H1 (cell line): ENCODE measurements around the gene MXD3. TPM values are rescaled to one million over a fixed set of nuclear protein-coding genes. Genes with fewer than 3 reads are reported as not detected.

ENCODE experiments used
- CTCF ChIA-PET: fragments of 300-600 bp; sonication (Branson Sonifier 250); formaldehyde crosslinking; loops from one replicate; lab custom pipeline; 2021; ENCODE audit not compliant: partially characterized antibody; lab: Charles Lee
- POLR2A ChIA-PET: fragments of 300-600 bp; sonication (Branson Sonifier 250); formaldehyde crosslinking; loops from one replicate; lab custom pipeline; 2021; ENCODE audit warnings: inconsistent platforms; ENCODE audit not compliant: partially characterized antibody; lab: Charles Lee
- DNase-seq, 2 experiments: peaks; one replicate each; pipeline versions ENCODE4 v3.0.0 to v3.0.0-alpha.2; 2010 to 2022; ENCODE audit warnings: low spot score in 2 of 2, low read depth in 1 of 2, mixed read lengths in 1 of 2
- FAIRE-seq: peaks from 2 replicates; lab custom pipeline; 2011; peaks lifted over from hg19 to GRCh38; lab: Jason Lieb, UNC
- H2AFZ ChIP-seq: 2 replicates; pipeline ENCODE4 v1.8.1; 2012; ENCODE audit warnings: low read length, inconsistent platforms
- H2AK5ac ChIP-seq: 2 replicates; pipeline ENCODE4 v1.6.1; 2013; ENCODE audit warnings: low read depth, low read length
- H2BK120ac ChIP-seq: replicated peaks from 2 replicates; pipeline ENCODE3; 2013; ENCODE audit warnings: low read depth, low read length, inconsistent platforms
- H2BK12ac ChIP-seq: 2 replicates; pipeline ENCODE4 v1.6.1; 2013; ENCODE audit warnings: low read depth, low read length
- H2BK15ac ChIP-seq: 2 replicates; pipeline ENCODE4 v1.6.1; 2013; ENCODE audit warnings: low read length
- H2BK20ac ChIP-seq: 2 replicates; pipeline ENCODE4 v1.6.1; 2013; ENCODE audit warnings: low read length
- H2BK5ac ChIP-seq: 2 replicates; pipeline ENCODE4 v1.6.1; 2013; ENCODE audit warnings: low read depth, low read length
- H3K14ac ChIP-seq: 2 replicates; pipeline ENCODE4 v1.6.1; 2013; ENCODE audit warnings: inconsistent platforms; ENCODE audit not compliant: insufficient read length
- H3K18ac ChIP-seq: 2 replicates; pipeline ENCODE4 v1.6.1; 2013; ENCODE audit warnings: low read length; ENCODE audit errors: extremely low read depth
- H3K23ac ChIP-seq: 2 replicates; pipeline ENCODE4 v1.6.1; 2013; ENCODE audit warnings: inconsistent platforms; ENCODE audit not compliant: insufficient read length
- H3K23me2 ChIP-seq: 2 replicates; pipeline ENCODE4 v1.6.1; 2013; ENCODE audit warnings: low read depth, low read length
- H3K27ac ChIP-seq: 2 replicates; pipeline ENCODE4 v1.6.1; 2011; ENCODE audit warnings: low read depth, low read length, inconsistent platforms
- H3K27me3 ChIP-seq, 4 experiments: replicated peaks in 1 of 4; 1 replicate in 1 of 4; 2 replicates in 3 of 4; pipeline versions ENCODE4 v1.6.1 to v1.8.1; 2011 to 2013; ENCODE audit warnings: low read length in 3 of 4, mild to moderate bottlenecking in 3 of 4, inconsistent platforms in 2 of 4, mixed read lengths in 2 of 4, moderate library complexity in 1 of 4; ENCODE audit not compliant: control insufficient read depth in 3 of 4, insufficient read depth in 3 of 4; ENCODE audit errors: extremely low read depth in 1 of 4
- H3K36me3 ChIP-seq, 4 experiments: 2 replicates each; pipeline versions ENCODE4 v1.6.1 to v1.8.1; 2011 to 2013; ENCODE audit warnings: mild to moderate bottlenecking in 4 of 4, low read length in 3 of 4, moderate library complexity in 2 of 4, control low read depth in 1 of 4, inconsistent platforms in 1 of 4; ENCODE audit not compliant: insufficient read depth in 4 of 4, control insufficient read depth in 2 of 4
- H3K4ac ChIP-seq: replicated peaks from 2 replicates; pipeline ENCODE3; 2013; ENCODE audit warnings: low read length, low read depth, mixed read lengths, inconsistent platforms; ENCODE audit not compliant: insufficient read length
- H3K4me1 ChIP-seq, 4 experiments: replicated peaks in 1 of 4; 1 replicate in 1 of 4; 2 replicates in 3 of 4; pipeline versions ENCODE4 v1.6.1 to v1.8.1; 2011 to 2013; ENCODE audit warnings: low read length in 3 of 4, inconsistent platforms in 2 of 4, mixed read lengths in 1 of 4; ENCODE audit not compliant: insufficient read depth in 4 of 4, control insufficient read depth in 3 of 4
- H3K4me2 ChIP-seq, 2 experiments: 2 replicates each; pipeline versions ENCODE4 v1.6.1 to v1.8.1; 2011 to 2013; ENCODE audit warnings: low read depth in 2 of 2, low read length in 2 of 2, control low read depth in 1 of 2, inconsistent platforms in 1 of 2, mild to moderate bottlenecking in 1 of 2; ENCODE audit not compliant: insufficient read depth in 1 of 2
- H3K4me3 ChIP-seq, 4 experiments: fragments of 200-600, 300-600 bp in 1 of 4; sonication (generic), shearing (Covaris generic), sonication (Bioruptor Twin) in 1 of 4; 2 replicates each; pipeline versions ENCODE4 v1.5.1 to v1.8.1; 2011 to 2016; ENCODE audit warnings: low read length in 4 of 4, low read depth in 3 of 4, control low read depth in 2 of 4, inconsistent platforms in 2 of 4, mild to moderate bottlenecking in 2 of 4, mixed read lengths in 1 of 4, moderate library complexity in 1 of 4; ENCODE audit not compliant: insufficient read depth in 2 of 4; ENCODE audit errors: extremely low read depth in 1 of 4
- H3K56ac ChIP-seq: replicated peaks from 2 replicates; pipeline ENCODE3; 2013; ENCODE audit warnings: low read depth, mild to moderate bottlenecking, mixed read lengths, low read length, inconsistent platforms; ENCODE audit not compliant: insufficient read length
- H3K79me1 ChIP-seq: 2 replicates; pipeline ENCODE4 v1.6.1; 2013; ENCODE audit warnings: low read depth, low read length, control low read depth
- H3K79me2 ChIP-seq, 2 experiments: 2 replicates each; pipeline versions ENCODE4 v1.6.1 to v1.8.1; 2012 to 2013; ENCODE audit warnings: low read length in 2 of 2, mild to moderate bottlenecking in 2 of 2, inconsistent platforms in 1 of 2; ENCODE audit not compliant: insufficient read depth in 2 of 2, control insufficient read depth in 1 of 2
- H3K9ac ChIP-seq, 4 experiments: replicated peaks in 1 of 4; 1 replicate in 1 of 4; 2 replicates in 3 of 4; pipeline versions ENCODE4 v1.6.1 to v1.8.1; 2011 to 2013; ENCODE audit warnings: low read depth in 3 of 4, low read length in 3 of 4, control low read depth in 2 of 4, mild to moderate bottlenecking in 2 of 4, moderate library complexity in 2 of 4, inconsistent platforms in 1 of 4; ENCODE audit errors: extremely low read depth in 1 of 4
- H3K9me3 ChIP-seq, 2 experiments: 2 replicates each; pipeline versions ENCODE4 v1.6.1 to v1.8.1; 2012 to 2013; ENCODE audit warnings: mild to moderate bottlenecking in 2 of 2, moderate library complexity in 2 of 2, control low read depth in 1 of 2, inconsistent platforms in 1 of 2, low read depth in 1 of 2, low read length in 1 of 2, mixed read lengths in 1 of 2; ENCODE audit not compliant: insufficient read depth in 2 of 2
- H4K20me1 ChIP-seq, 2 experiments: replicated peaks in 1 of 2; 2 replicates each; pipeline versions ENCODE3 to v1.8.1; 2011 to 2013; ENCODE audit warnings: inconsistent platforms in 2 of 2, low read length in 2 of 2, mild to moderate bottlenecking in 1 of 2; ENCODE audit not compliant: insufficient read depth in 2 of 2, control insufficient read depth in 1 of 2
- H4K5ac ChIP-seq: 2 replicates; pipeline ENCODE4 v1.6.1; 2013; ENCODE audit warnings: low read length, low read depth, mixed read lengths, inconsistent platforms; ENCODE audit not compliant: insufficient read length
- H4K8ac ChIP-seq: 2 replicates; pipeline ENCODE4 v1.8.0; 2013; ENCODE audit warnings: mild to moderate bottlenecking, moderate library complexity, low read length, inconsistent platforms; ENCODE audit not compliant: insufficient read depth; ENCODE audit errors: extremely low read depth
- H4K91ac ChIP-seq: replicated peaks from 2 replicates; pipeline ENCODE3; 2013; ENCODE audit warnings: low read length, mixed read lengths, inconsistent platforms; ENCODE audit not compliant: insufficient read length
- CBX5 ChIP-seq: fragments of 300-800, 300-1000 bp; sonication (generic); IDR thresholded peaks from 2 replicates; pipeline ENCODE4 v1.7.1; 2016; ENCODE audit warnings: antibody characterized with exemption, low read length, low read depth
- CREB1 ChIP-seq: IDR thresholded peaks from 2 replicates; pipeline ENCODE4 v1.6.1; 2012; ENCODE audit warnings: inconsistent platforms
- CTBP2 ChIP-seq: IDR thresholded peaks from 2 replicates; pipeline ENCODE4 v1.7.0; 2011; ENCODE audit warnings: borderline replicate concordance, mild to moderate bottlenecking, moderate library complexity, mixed read lengths, low read length; ENCODE audit not compliant: insufficient read depth, insufficient read length
- EP300 ChIP-seq, 2 experiments: IDR thresholded peaks; 1 replicate in 1 of 2; 2 replicates in 1 of 2; pipeline ENCODE4 v1.6.1; 2011 to 2012; ENCODE audit warnings: low read depth in 2 of 2, low read length in 2 of 2, mild to moderate bottlenecking in 2 of 2, borderline replicate concordance in 1 of 2, inconsistent platforms in 1 of 2, moderate library complexity in 1 of 2
- KDM4A ChIP-seq: IDR thresholded peaks from one replicate; pipeline ENCODE4 v1.7.1; 2012; ENCODE audit warnings: low read depth, mild to moderate bottlenecking, moderate library complexity, low read length, inconsistent platforms; ENCODE audit not compliant: severe bottlenecking
- TBP ChIP-seq: IDR thresholded peaks from 2 replicates; pipeline ENCODE4 v1.6.1; 2011; ENCODE audit warnings: low read depth, low read length, improper control_type of control experiment
- YY1 ChIP-seq: IDR thresholded peaks from 2 replicates; pipeline ENCODE4 v1.6.1; 2011; ENCODE audit warnings: low read depth, mild to moderate bottlenecking, low read length
- ZNF274 ChIP-seq: IDR thresholded peaks from 2 replicates; pipeline ENCODE4 v1.7.0; 2012; ENCODE audit warnings: low read length, borderline replicate concordance; ENCODE audit errors: extremely low read depth
- WGBS, 2 experiments: shearing (Covaris generic) in 1 of 2; methylation state at CpG; one replicate each; pipeline versions ENCODE4 v1.1.6 to v1.1.7; 2013 to 2015; ENCODE audit warnings: low lambda C conversion rate in 2 of 2, mixed read lengths in 2 of 2, inconsistent platforms in 1 of 2, low coverage in 1 of 2, missing lambda C conversion rate in 1 of 2; ENCODE audit not compliant: insufficient replicate concordance in 2 of 2, insufficient coverage in 1 of 2, insufficient read length in 1 of 2; ENCODE audit errors: extremely low coverage in 1 of 2, missing lambda C conversion rate in 1 of 2; 5-methylcytosine and 5-hydroxymethylcytosine counted together
- polyA plus RNA-seq, 7 experiments: library from polyadenylated mRNA; depleted of rRNA in 3 of 7; stranded (reverse) in 5 of 7; unstranded in 2 of 7; fragments of >200 nt in 5 of 7; fragments of 200-250 nt in 2 of 7; gene quantifications; 1 replicate in 5 of 7; 2 replicates in 1 of 7; 4 replicates in 1 of 7; pipeline versions ENCODE4 v1.2.1 to v1.2.3, GENCODE V29; 2011 to 2013; ENCODE audit warnings: missing spikeins in 2 of 7, mixed read lengths in 2 of 7
- total RNA-seq: library from RNA; stranded (reverse); fragmentation: NEBNext Ultra II Directional; extraction: Animal tissue kit (Norgen Biotek cat#: 25700); gene quantifications from 2 replicates; pipeline ENCODE4 v1.2.1, GENCODE V29; 2021
- TF ChIP-seq, protein P1 (sequence below): IDR thresholded peaks from 2 replicates; pipeline ENCODE4 v1.6.1; 2011; ENCODE audit warnings: low read length, improper control_type of control experiment
- TF ChIP-seq, protein P2 (sequence below), 3 experiments: IDR thresholded peaks; 1 replicate in 2 of 3; 2 replicates in 1 of 3; pipeline versions ENCODE4 v1.5.1 to v1.6.1; 2011; ENCODE audit warnings: low read length in 3 of 3, mild to moderate bottlenecking in 3 of 3, inconsistent platforms in 2 of 3, low read depth in 1 of 3, moderate library complexity in 1 of 3; ENCODE audit not compliant: insufficient read depth in 1 of 3; ENCODE audit errors: control extremely low read depth in 1 of 3

Gene MXD3
- total and polyA plus RNA-seq, 2 of the 8 experiments (the other 6 are each of a cell fraction or from before 2014, with no cell fraction given), result 6.5 to 7.7 TPM

GRCh38 chr5:177260961-177261360 lies 50.7 kb downstream of the MXD3 start:
- Histone ChIP-seq H2AK5ac (no peak overlapping the region), H3K18ac (no peak overlapping the region), H4K20me1 (no peaks in the 10 kb centered on the region), H3K23me2 (no peaks in the 10 kb centered on the region), H2BK5ac (no peak overlapping the region), H3K27ac (no peak overlapping the region), H3K79me1 (no peaks in the 10 kb centered on the region), H3K4me1 (no peaks in the 10 kb centered on the region), H3K4ac (no peak overlapping the region), H2AFZ (no peak overlapping the region), H3K27me3 (no peaks in the 10 kb centered on the region), H3K36me3 (peaks cover 6 to 83% (median 47%) of the 10 kb centered on the region in 4 experiments), H3K4me2 (no peak overlapping the region), H3K4me3 (no peak overlapping the region), H3K14ac (no peak overlapping the region), H2BK120ac (no peak overlapping the region), H3K79me2 (no peaks in the 10 kb centered on the region; a peak in 1 of 4 replicates), H2BK15ac (no peak overlapping the region), H2BK20ac (no peak overlapping the region), H3K9ac (no peak overlapping the region), H4K91ac (no peak overlapping the region), H3K23ac (no peak overlapping the region), H2BK12ac (no peak overlapping the region), H3K9me3 (no peaks in the 10 kb centered on the region), H3K56ac (no peak overlapping the region), H4K5ac (no peak overlapping the region), H4K8ac (no peak overlapping the region)
- DNase-seq (no peak), FAIRE-seq (no peak)
- TF ChIP-seq CREB1, result no peak
- TF ChIP-seq, protein P1, sequence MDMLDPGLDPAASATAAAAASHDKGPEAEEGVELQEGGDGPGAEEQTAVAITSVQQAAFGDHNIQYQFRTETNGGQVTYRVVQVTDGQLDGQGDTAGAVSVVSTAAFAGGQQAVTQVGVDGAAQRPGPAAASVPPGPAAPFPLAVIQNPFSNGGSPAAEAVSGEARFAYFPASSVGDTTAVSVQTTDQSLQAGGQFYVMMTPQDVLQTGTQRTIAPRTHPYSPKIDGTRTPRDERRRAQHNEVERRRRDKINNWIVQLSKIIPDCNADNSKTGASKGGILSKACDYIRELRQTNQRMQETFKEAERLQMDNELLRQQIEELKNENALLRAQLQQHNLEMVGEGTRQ, result no peak
- no peak for TF ChIP-seq TBP
- no peak for TF ChIP-seq CBX5
- no peak for TF ChIP-seq KDM4A
- TF ChIP-seq, protein P2, sequence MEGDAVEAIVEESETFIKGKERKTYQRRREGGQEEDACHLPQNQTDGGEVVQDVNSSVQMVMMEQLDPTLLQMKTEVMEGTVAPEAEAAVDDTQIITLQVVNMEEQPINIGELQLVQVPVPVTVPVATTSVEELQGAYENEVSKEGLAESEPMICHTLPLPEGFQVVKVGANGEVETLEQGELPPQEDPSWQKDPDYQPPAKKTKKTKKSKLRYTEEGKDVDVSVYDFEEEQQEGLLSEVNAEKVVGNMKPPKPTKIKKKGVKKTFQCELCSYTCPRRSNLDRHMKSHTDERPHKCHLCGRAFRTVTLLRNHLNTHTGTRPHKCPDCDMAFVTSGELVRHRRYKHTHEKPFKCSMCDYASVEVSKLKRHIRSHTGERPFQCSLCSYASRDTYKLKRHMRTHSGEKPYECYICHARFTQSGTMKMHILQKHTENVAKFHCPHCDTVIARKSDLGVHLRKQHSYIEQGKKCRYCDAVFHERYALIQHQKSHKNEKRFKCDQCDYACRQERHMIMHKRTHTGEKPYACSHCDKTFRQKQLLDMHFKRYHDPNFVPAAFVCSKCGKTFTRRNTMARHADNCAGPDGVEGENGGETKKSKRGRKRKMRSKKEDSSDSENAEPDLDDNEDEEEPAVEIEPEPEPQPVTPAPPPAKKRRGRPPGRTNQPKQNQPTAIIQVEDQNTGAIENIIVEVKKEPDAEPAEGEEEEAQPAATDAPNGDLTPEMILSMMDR (IDR thresholded peaks at IDR 0.05; ENCODE audit: control extremely low read depth in 1 of 3, insufficient read depth in 1 of 3, low read depth in 1 of 3, low read length in 3 of 3), result no peak
- TF ChIP-seq EP300 (IDR thresholded peaks at IDR 0.05; ENCODE audit: borderline replicate concordance in 1 of 2, low read depth in 2 of 2, low read length in 2 of 2), result no peak
- no peak for TF ChIP-seq YY1
- TF ChIP-seq ZNF274, result no peak
- TF ChIP-seq CTBP2, result no peak
- POLR2A ChIA-PET, result no interaction called here
- WGBS, 2 experiments, result 84 to 100% methylated on average over 1 to 7 of the region's 7 CpGs
- CTCF ChIA-PET, result no interaction called here
